Fibroblast of the aortic adventitia (primary cell): Measurements from ENCODE around the gene KRTAP5-5. TPM values are rescaled to one million over a fixed set of nuclear protein-coding genes. Genes with fewer than 3 reads are reported as not detected.
"Not testable (repeated sequence)": the region's sequence is repeated elsewhere in the genome, so short reads cannot be mapped to it uniquely, and the experiment has no call there.

ENCODE experiments used
- DNase-seq: peaks from one replicate; pipeline ENCODE4 v3.0.0-alpha.2; 2010; ENCODE audit warnings: low read depth
- H3K4me3 ChIP-seq: 2 replicates; pipeline ENCODE4 v1.5.1; 2011; ENCODE audit warnings: low read depth, mild to moderate bottlenecking, control low read depth, low read length, moderate library complexity
- total RNA-seq: library from RNA; depleted of rRNA; stranded (reverse); fragments of >200 nt; gene quantifications from 2 replicates; pipeline ENCODE4 v1.2.3, GENCODE V29; 2012; ENCODE audit warnings: low replicate concordance
- TF ChIP-seq, protein P1 (sequence below): IDR thresholded peaks from 2 replicates; pipeline ENCODE4 v1.5.1; 2011; ENCODE audit warnings: mild to moderate bottlenecking, low read length, control low read depth, inconsistent platforms; ENCODE audit not compliant: insufficient read depth

Gene KRTAP5-5
- total RNA-seq, 1 donor = not detected

- H3K4me3 ChIP-seq = no peak overlapping the region
- DNase-seq = no peak
- TF ChIP-seq, protein P1, sequence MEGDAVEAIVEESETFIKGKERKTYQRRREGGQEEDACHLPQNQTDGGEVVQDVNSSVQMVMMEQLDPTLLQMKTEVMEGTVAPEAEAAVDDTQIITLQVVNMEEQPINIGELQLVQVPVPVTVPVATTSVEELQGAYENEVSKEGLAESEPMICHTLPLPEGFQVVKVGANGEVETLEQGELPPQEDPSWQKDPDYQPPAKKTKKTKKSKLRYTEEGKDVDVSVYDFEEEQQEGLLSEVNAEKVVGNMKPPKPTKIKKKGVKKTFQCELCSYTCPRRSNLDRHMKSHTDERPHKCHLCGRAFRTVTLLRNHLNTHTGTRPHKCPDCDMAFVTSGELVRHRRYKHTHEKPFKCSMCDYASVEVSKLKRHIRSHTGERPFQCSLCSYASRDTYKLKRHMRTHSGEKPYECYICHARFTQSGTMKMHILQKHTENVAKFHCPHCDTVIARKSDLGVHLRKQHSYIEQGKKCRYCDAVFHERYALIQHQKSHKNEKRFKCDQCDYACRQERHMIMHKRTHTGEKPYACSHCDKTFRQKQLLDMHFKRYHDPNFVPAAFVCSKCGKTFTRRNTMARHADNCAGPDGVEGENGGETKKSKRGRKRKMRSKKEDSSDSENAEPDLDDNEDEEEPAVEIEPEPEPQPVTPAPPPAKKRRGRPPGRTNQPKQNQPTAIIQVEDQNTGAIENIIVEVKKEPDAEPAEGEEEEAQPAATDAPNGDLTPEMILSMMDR = no peak
Observed at GRCh38 chr11:1665313-1665712, 35.7 kb downstream of the KRTAP5-5 start.

GRCh38 chr11:1667121-1667850 is 37.7 kb downstream of the KRTAP5-5 start:
- TF ChIP-seq, protein P1 = no peak
- H3K4me3 ChIP-seq = no peak overlapping the region
- no peak for DNase-seq

- TF ChIP-seq, protein P1 = no peak
- no peak for DNase-seq
- no peak overlapping the region for H3K4me3 ChIP-seq
Observed at GRCh38 chr11:1667906-1668305, 38.3 kb downstream of the KRTAP5-5 start.

DNA sequence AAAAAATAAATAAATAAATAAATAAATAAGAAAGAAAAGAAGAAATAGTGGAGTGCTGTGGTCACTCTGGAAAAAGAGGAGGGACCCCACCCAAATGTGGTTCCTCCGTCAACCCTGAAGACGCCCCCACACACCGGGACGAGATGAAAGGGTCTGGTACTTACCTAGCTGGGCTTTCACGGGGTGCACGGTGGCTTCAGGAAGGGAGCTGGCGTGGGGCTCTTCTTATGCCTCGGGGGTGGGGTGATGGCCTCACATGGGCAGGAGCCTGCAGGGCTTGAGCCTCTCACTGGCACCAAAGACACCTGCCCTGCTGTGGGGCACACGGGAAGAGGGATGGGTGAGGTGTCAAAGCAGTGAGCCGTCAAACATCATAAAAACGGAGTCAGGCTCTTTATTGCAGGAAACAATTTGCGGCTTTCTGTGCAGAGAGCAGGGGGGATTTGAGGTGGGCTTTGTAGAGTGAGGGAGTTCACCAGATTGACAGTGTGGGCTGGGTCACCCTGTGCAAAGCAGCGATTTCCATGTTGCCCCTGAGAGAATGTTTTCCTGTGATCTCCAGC is 39.4 kb downstream of the KRTAP5-5 start:
- TF ChIP-seq, protein P1 = no peak
- no peak for DNase-seq
- H3K4me3 ChIP-seq = no peak overlapping the region

GRCh38 chr11:1669546-1670218 is 40.1 kb downstream of the KRTAP5-5 start:
- peak; percentile 2 for DNase-seq
- H3K4me3 ChIP-seq = no peak overlapping the region
- TF ChIP-seq, protein P1 = no peak

GRCh38 chr11:1670457-1670856 is 40.9 kb downstream of the KRTAP5-5 start:
- DNase-seq = not testable (repeated sequence)

DNA sequence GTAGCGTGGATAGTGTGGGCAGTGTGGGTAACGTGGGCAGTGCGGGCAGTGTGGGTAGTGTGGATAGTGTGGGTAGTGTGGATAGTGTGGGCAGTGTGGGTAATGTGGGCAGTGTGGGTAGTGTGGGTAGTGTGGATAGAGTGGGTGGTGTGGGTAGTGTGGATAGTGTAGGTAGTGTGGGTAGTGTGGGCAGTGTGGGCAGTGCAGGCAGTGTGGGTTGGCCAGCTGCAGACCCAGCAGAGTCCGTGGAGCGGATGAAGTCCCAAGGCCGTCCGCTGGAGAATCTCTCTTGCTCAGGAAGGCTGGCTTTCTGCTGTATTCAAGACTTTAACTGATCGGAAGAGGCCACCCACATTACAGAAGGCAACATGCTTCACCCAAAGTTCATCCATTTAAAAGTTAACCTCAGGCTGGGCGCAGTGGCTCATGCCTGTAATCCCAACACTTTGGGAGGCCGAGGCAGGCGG is 41.4 kb downstream of the KRTAP5-5 start:
- TF ChIP-seq, protein P1 = no peak
- H3K4me3 ChIP-seq = no peak overlapping the region
- DNase-seq = no peak

More at GRCh38 chr11:1670457-1670856, 40.9 kb downstream of the KRTAP5-5 start:
- H3K4me3 ChIP-seq = not testable (repeated sequence)
